ENCODE measurements around the gene MFSD11.
"Not testable (repeated sequence)": the region's sequence is repeated elsewhere in the genome, so short reads cannot be mapped to it uniquely, and the experiment has no call there.

DNA sequence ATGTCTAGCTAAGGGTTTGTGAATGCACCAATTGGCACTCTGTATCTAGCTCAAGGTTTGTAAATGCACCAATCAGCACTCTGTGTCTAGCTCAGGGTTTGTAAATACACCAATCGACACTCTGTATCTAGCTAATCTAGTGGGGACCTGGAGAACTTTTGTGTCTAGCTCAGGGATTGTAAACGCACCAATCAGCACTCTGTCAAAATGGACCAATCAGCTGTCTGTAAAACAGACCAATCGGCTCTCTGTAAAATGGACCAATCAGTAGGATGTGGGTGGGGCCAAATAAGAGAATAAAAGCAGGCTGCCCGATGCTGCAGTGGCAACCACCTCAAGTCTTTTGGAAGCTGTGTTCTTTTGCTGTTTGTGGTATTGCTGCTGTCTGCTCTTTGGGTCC is 68.8 kb downstream of the MFSD11 start:
- TF ChIP-seq, protein P1, sequence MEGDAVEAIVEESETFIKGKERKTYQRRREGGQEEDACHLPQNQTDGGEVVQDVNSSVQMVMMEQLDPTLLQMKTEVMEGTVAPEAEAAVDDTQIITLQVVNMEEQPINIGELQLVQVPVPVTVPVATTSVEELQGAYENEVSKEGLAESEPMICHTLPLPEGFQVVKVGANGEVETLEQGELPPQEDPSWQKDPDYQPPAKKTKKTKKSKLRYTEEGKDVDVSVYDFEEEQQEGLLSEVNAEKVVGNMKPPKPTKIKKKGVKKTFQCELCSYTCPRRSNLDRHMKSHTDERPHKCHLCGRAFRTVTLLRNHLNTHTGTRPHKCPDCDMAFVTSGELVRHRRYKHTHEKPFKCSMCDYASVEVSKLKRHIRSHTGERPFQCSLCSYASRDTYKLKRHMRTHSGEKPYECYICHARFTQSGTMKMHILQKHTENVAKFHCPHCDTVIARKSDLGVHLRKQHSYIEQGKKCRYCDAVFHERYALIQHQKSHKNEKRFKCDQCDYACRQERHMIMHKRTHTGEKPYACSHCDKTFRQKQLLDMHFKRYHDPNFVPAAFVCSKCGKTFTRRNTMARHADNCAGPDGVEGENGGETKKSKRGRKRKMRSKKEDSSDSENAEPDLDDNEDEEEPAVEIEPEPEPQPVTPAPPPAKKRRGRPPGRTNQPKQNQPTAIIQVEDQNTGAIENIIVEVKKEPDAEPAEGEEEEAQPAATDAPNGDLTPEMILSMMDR (IDR thresholded peaks at IDR 0.05), result not testable (repeated sequence)
- not testable (repeated sequence) for TF ChIP-seq POLR2A (IDR thresholded peaks at IDR 0.05)

Data from Peyer's patch (tissue), 4 donors.